ENCODE data around the gene GMNN. TPM values are rescaled to one million over a fixed set of nuclear protein-coding genes. Genes with fewer than 3 reads are reported as not detected.

Gene GMNN
- total and polyA plus RNA-seq, 4 donors, result 11.4 to 18.3 (median 13.8) TPM

DNA sequence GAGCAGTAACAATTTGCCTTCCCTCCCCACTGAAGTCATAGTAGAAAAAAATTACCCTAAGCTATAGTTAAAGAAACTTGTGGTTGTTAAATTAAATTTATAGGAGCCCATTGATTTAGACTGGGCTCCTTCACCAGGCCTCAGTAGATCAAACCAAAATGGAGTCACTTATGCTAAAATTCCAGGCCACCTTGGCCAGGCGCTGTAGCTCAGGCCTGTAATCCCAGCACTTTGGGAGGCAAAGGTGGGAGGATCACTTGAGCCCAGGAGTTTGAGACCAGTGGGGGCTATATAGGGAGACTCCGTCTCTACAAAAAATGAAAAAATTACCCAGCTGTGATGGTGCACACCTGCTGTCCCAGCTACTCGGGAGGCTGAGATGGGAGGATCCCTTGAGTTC is 15.0 kb upstream of the GMNN start:
- WGBS, 2 donors, result 94 to 97% methylated on average over 3 of the region's 3 CpGs
- Histone ChIP-seq H3K27me3 (ENCODE audit: control insufficient read depth in 3 of 3, insufficient read depth in 3 of 3, low read length in 2 of 3) (no peaks in the 10 kb centered on the region), H3K4me1 (ENCODE audit: control insufficient read depth in 5 of 5, insufficient read depth in 5 of 5, low read length in 5 of 5) (peaks cover 0 to 13% (median 0%) of the 10 kb centered on the region in 5 donors), H3K4me3 (no peak overlapping the region), H3K9ac (ENCODE audit: insufficient read depth in 1 of 2, low read length in 2 of 2) (no peak overlapping the region), H3K36me3 (ENCODE audit: control insufficient read depth in 4 of 4, insufficient read depth in 4 of 4, low read length in 4 of 4) (no peaks in the 10 kb centered on the region), H3K9me3 (ENCODE audit: control insufficient read depth in 4 of 4, insufficient read depth in 3 of 4, low read length in 3 of 4) (no peaks in the 10 kb centered on the region), H3K27ac (ENCODE audit: low read depth in 1 of 2, low read length in 1 of 2) (no peak overlapping the region)
- TF ChIP-seq, protein P1, sequence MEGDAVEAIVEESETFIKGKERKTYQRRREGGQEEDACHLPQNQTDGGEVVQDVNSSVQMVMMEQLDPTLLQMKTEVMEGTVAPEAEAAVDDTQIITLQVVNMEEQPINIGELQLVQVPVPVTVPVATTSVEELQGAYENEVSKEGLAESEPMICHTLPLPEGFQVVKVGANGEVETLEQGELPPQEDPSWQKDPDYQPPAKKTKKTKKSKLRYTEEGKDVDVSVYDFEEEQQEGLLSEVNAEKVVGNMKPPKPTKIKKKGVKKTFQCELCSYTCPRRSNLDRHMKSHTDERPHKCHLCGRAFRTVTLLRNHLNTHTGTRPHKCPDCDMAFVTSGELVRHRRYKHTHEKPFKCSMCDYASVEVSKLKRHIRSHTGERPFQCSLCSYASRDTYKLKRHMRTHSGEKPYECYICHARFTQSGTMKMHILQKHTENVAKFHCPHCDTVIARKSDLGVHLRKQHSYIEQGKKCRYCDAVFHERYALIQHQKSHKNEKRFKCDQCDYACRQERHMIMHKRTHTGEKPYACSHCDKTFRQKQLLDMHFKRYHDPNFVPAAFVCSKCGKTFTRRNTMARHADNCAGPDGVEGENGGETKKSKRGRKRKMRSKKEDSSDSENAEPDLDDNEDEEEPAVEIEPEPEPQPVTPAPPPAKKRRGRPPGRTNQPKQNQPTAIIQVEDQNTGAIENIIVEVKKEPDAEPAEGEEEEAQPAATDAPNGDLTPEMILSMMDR (IDR thresholded peaks at IDR 0.05; ENCODE audit: control extremely low read depth, extremely low read depth), result no peak
- ATAC-seq (ENCODE audit: insufficient read depth, low FRiP score) (no peak), DNase-seq (no peak)

DNA sequence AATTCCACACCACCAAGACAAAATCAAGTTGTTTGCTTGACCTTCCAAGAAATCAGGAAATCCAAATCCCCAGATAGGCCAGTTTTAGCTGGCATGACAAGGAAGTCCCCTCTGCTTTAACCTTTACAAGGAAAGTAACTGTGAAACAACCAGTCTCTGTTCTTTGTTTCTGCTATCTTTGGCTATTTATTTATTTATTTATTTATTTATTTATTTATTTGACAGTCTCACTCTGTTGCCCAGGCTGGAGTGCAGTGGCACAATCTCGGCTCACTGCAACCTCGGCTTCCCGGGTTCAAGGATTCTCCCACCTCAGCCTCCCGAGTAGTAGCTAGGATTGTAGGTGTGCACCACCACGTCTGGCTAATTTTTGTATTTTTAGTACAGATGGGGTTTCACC is 14.5 kb upstream of the GMNN start:
- TF ChIP-seq, protein P1 (IDR thresholded peaks at IDR 0.05; ENCODE audit: control extremely low read depth, extremely low read depth), result no peak
- no peak for ATAC-seq (ENCODE audit: insufficient read depth, low FRiP score)
- no peaks in the 10 kb centered on the region for H3K9me3 ChIP-seq (ENCODE audit: control insufficient read depth in 4 of 4, insufficient read depth in 3 of 4, low read length in 3 of 4)
- WGBS, 2 donors, result 95 to 97% methylated on average over 5 of the region's 5 CpGs
- H3K27me3 ChIP-seq (ENCODE audit: control insufficient read depth in 3 of 3, insufficient read depth in 3 of 3, low read length in 2 of 3), result no peaks in the 10 kb centered on the region
- no peak overlapping the region for H3K27ac ChIP-seq (ENCODE audit: low read depth in 1 of 2, low read length in 1 of 2)
- H3K4me1 ChIP-seq (ENCODE audit: control insufficient read depth in 5 of 5, insufficient read depth in 5 of 5, low read length in 5 of 5), result peaks cover 0 to 13% (median 0%) of the 10 kb centered on the region in 5 donors
- no peak overlapping the region for H3K4me3 ChIP-seq
- DNase-seq, result no peak
- no peak overlapping the region for H3K9ac ChIP-seq (ENCODE audit: insufficient read depth in 1 of 2, low read length in 2 of 2)
- H3K36me3 ChIP-seq (ENCODE audit: control insufficient read depth in 4 of 4, insufficient read depth in 4 of 4, low read length in 4 of 4), result no peaks in the 10 kb centered on the region

DNA sequence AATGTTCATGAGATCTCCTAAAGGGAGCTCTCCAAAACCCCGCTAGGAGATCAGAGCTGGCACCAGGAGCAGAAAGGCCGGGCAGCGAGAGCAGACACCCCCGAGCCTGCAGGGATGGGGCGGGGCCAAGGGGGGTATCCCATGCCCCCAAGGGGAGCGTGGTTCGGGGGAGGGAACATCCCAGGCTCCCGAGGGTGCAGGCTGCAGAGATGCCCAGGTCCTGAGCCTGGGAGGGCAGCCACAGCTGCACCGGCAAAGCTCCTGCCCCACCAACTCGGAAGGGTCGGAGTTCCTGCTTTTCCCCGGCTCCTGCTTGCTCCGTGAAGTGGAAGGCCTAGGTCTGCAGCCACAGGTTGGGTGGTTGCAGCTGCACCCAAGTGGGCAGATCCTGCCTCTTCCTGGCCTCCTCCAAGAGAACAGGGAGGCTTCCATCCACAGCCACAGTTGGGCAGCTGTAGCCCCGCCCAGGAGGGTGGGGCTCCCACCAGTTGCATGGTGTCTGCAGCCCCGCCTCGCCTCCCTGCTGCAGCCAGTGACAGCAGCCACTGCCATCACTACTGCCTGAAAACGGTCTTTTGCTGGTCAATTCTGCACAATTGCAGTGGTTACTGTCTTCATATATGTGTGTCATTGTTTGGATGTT is 13.4 kb upstream of the GMNN start:
- DNase-seq, result no peak
- ATAC-seq (ENCODE audit: insufficient read depth, low FRiP score), result no peak
- no peaks in the 10 kb centered on the region for H3K27me3 ChIP-seq (ENCODE audit: control insufficient read depth in 3 of 3, insufficient read depth in 3 of 3, low read length in 2 of 3)
- no peak overlapping the region for H3K27ac ChIP-seq (ENCODE audit: low read depth in 1 of 2, low read length in 1 of 2)
- H3K9ac ChIP-seq (ENCODE audit: insufficient read depth in 1 of 2, low read length in 2 of 2), result no peak overlapping the region
- no peaks in the 10 kb centered on the region for H3K36me3 ChIP-seq (ENCODE audit: control insufficient read depth in 4 of 4, insufficient read depth in 4 of 4, low read length in 4 of 4)
- WGBS, 2 donors, result 91 to 93% methylated on average over 17 of the region's 17 CpGs
- H3K4me3 ChIP-seq, result no peak overlapping the region
- H3K9me3 ChIP-seq (ENCODE audit: control insufficient read depth in 4 of 4, insufficient read depth in 3 of 4, low read length in 3 of 4), result no peaks in the 10 kb centered on the region
- TF ChIP-seq, protein P1 (IDR thresholded peaks at IDR 0.05; ENCODE audit: control extremely low read depth, extremely low read depth), result no peak
- H3K4me1 ChIP-seq (ENCODE audit: control insufficient read depth in 5 of 5, insufficient read depth in 5 of 5, low read length in 5 of 5), result peaks cover 0 to 13% (median 0%) of the 10 kb centered on the region in 5 donors

DNA sequence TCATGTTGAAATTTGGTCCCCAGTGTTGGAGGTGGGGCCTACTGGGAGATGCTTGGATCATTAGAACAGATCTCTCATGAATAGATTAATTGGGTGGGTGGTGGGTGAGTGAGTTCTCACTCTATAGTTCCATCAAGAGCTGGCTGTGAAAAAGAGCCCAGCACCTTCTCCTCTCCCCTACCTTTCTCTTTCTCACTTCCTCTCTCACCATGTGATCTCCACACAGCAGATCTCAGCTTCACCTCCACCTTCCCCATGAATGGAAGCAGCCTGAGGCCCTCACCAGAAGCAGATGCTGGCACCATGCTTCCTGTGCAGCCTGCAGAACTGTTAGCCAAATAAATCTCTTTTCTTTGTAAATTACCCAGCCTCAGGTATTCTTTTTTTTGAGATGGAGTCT is 12.9 kb upstream of the GMNN start:
- ATAC-seq (ENCODE audit: insufficient read depth, low FRiP score) (no peak), DNase-seq (no peak)
- TF ChIP-seq, protein P1 (IDR thresholded peaks at IDR 0.05; ENCODE audit: control extremely low read depth, extremely low read depth), result no peak
- Histone ChIP-seq H3K27me3 (ENCODE audit: control insufficient read depth in 3 of 3, insufficient read depth in 3 of 3, low read length in 2 of 3) (no peaks in the 10 kb centered on the region), H3K27ac (ENCODE audit: low read depth in 1 of 2, low read length in 1 of 2) (no peak overlapping the region), H3K4me1 (ENCODE audit: control insufficient read depth in 5 of 5, insufficient read depth in 5 of 5, low read length in 5 of 5) (peaks cover 0 to 13% (median 0%) of the 10 kb centered on the region in 5 donors), H3K4me3 (no peak overlapping the region), H3K9me3 (ENCODE audit: control insufficient read depth in 4 of 4, insufficient read depth in 3 of 4, low read length in 3 of 4) (no peaks in the 10 kb centered on the region), H3K36me3 (ENCODE audit: control insufficient read depth in 4 of 4, insufficient read depth in 4 of 4, low read length in 4 of 4) (no peaks in the 10 kb centered on the region), H3K9ac (ENCODE audit: insufficient read depth in 1 of 2, low read length in 2 of 2) (no peak overlapping the region)
